Vagina (tissue), 2 donors: ENCODE data around the gene SLC7A8. TPM values are rescaled to one million over a fixed set of nuclear protein-coding genes. Genes with fewer than 3 reads are reported as not detected.

Experiments
- DNase-seq, 2 donors: peaks; one replicate each; pipeline ENCODE4 v3.0.0-alpha.2; 2017; ENCODE audit errors: extremely low spot score in 2 of 2
- H3K27ac ChIP-seq: fragments of 200-600 bp; sonication (generic); one replicate; pipeline ENCODE4 v1.5.1; 2019
- H3K27me3 ChIP-seq: fragments of 200-600 bp; sonication (generic); one replicate; pipeline ENCODE4 v1.5.1; 2019
- H3K36me3 ChIP-seq, 2 donors: fragments of 200-600 bp; sonication (generic); one replicate each; pipeline ENCODE4 v1.5.1; 2017 to 2019
- H3K4me1 ChIP-seq: fragments of 200-600 bp; sonication (generic); one replicate; pipeline ENCODE4 v1.5.1; 2019
- H3K4me3 ChIP-seq, 2 donors: fragments of 200-600 bp; sonication (generic); 1 replicate in 1 of 2; 2 replicates in 1 of 2; pipeline ENCODE4 v1.5.1; 2016 to 2019
- H3K9me3 ChIP-seq: fragments of 200-600 bp; sonication (generic); one replicate; pipeline ENCODE4 v1.5.1; 2019
- POLR2A ChIP-seq, 2 donors: fragments of 450-650 bp; IDR thresholded peaks; one replicate each; pipeline ENCODE4 v1.6.1; 2017; ENCODE audit warnings: antibody characterized with exemption in 2 of 2, mild to moderate bottlenecking in 2 of 2, moderate library complexity in 2 of 2
- POLR2AphosphoS5 ChIP-seq, 2 donors: sonication (generic); formaldehyde crosslinking; IDR thresholded peaks; one replicate each; pipeline ENCODE4 v1.9.0; 2017; ENCODE audit warnings: antibody characterized with exemption in 2 of 2, mild to moderate bottlenecking in 2 of 2, low read depth in 1 of 2; ENCODE audit not compliant: insufficient read depth in 1 of 2
- intact Hi-C: fragments of 100-400 bp; cut with DNase I; formaldehyde crosslinking; loops from one replicate; pipeline ENCODE4 v1.15.1; 2023
- total RNA-seq: library from RNA; depleted of rRNA; stranded (reverse); fragments of >200 nt; gene quantifications from one replicate; pipeline ENCODE4 v1.2.3, GENCODE V29; 2016
- TF ChIP-seq, protein P1 (sequence below), 3 experiments: fragments of 450-650 bp in 2 of 3; fragments of 200-600 bp in 1 of 3; sonication (generic) in 1 of 3; IDR thresholded peaks; one replicate each; pipeline ENCODE4 v1.5.1; 2017 to 2019; ENCODE audit warnings: antibody characterized with exemption in 3 of 3, mild to moderate bottlenecking in 2 of 3, moderate library complexity in 2 of 3

The SLC7A8 gene
- total RNA-seq, 1 donor from 2014 or later, result 68.5 TPM

GRCh38 chr14:23172096-23172495, 11.4 kb downstream of the SLC7A8 start:
- no peaks in the 10 kb centered on the region for H3K27me3 ChIP-seq
- intact Hi-C loops, result no loop called here
- H3K4me3 ChIP-seq, result no peak overlapping the region
- no peaks in the 10 kb centered on the region for H3K9me3 ChIP-seq
- H3K36me3 ChIP-seq, result no peaks in the 10 kb centered on the region
- DNase-seq, result no peak
- H3K4me1 ChIP-seq, result peaks cover 67% of the 10 kb centered on the region
- TF ChIP-seq, protein P1, sequence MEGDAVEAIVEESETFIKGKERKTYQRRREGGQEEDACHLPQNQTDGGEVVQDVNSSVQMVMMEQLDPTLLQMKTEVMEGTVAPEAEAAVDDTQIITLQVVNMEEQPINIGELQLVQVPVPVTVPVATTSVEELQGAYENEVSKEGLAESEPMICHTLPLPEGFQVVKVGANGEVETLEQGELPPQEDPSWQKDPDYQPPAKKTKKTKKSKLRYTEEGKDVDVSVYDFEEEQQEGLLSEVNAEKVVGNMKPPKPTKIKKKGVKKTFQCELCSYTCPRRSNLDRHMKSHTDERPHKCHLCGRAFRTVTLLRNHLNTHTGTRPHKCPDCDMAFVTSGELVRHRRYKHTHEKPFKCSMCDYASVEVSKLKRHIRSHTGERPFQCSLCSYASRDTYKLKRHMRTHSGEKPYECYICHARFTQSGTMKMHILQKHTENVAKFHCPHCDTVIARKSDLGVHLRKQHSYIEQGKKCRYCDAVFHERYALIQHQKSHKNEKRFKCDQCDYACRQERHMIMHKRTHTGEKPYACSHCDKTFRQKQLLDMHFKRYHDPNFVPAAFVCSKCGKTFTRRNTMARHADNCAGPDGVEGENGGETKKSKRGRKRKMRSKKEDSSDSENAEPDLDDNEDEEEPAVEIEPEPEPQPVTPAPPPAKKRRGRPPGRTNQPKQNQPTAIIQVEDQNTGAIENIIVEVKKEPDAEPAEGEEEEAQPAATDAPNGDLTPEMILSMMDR (IDR thresholded peaks at IDR 0.05), result no peak
- TF ChIP-seq POLR2A (IDR thresholded peaks at IDR 0.05) (no peak), POLR2AphosphoS5 (IDR thresholded peaks at IDR 0.05; ENCODE audit: insufficient read depth in 1 of 2, low read depth in 1 of 2) (no peak)
- H3K27ac ChIP-seq, result peak overlapping the region; percentile 71

GRCh38 chr14:23171222-23171975, 12.1 kb downstream of the SLC7A8 start:
- TF ChIP-seq POLR2AphosphoS5 (IDR thresholded peaks at IDR 0.05; ENCODE audit: insufficient read depth in 1 of 2, low read depth in 1 of 2) (peak in 1 of 2 donors; percentile 69), POLR2A (IDR thresholded peaks at IDR 0.05) (no peak)
- peak overlapping the region; percentile 71 for H3K27ac ChIP-seq
- no peaks in the 10 kb centered on the region for H3K9me3 ChIP-seq
- peaks cover 70% of the 10 kb centered on the region for H3K4me1 ChIP-seq
- DNase-seq, result no peak
- no peaks in the 10 kb centered on the region for H3K27me3 ChIP-seq
- intact Hi-C loops, result no loop called here
- H3K36me3 ChIP-seq, result no peaks in the 10 kb centered on the region
- H3K4me3 ChIP-seq, result no peak overlapping the region

DNA sequence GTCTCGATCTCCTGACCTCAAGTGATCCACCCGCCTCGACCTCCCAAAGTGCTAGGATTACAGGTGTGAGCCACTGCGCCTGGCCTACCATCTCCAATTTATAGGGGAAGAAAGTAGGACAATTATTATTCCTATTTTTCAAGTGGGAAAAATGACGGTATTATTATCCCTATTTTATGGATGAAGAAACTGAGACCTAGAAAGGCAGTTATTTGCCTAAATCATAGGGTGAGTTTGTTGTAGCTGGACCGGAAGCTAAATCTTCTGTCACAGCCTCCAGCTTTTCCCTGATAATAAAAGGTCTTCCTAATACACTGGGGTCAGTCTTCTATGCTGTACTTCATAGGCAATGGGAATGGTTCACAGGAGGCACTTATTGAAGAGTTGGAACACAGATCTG, 13.8 kb downstream of the SLC7A8 start:
- intact Hi-C loops, result no loop called here
- DNase-seq, result no peak
- H3K36me3 ChIP-seq, result peaks cover 0 to 8% of the 10 kb centered on the region in 2 donors
- no peaks in the 10 kb centered on the region for H3K9me3 ChIP-seq
- peaks cover 56% of the 10 kb centered on the region for H3K4me1 ChIP-seq
- no peak overlapping the region for H3K27ac ChIP-seq
- H3K4me3 ChIP-seq, result no peak overlapping the region
- H3K27me3 ChIP-seq, result no peaks in the 10 kb centered on the region
- TF ChIP-seq, protein P1 (IDR thresholded peaks at IDR 0.05), result no peak
- TF ChIP-seq POLR2A (IDR thresholded peaks at IDR 0.05) (no peak), POLR2AphosphoS5 (IDR thresholded peaks at IDR 0.05; ENCODE audit: insufficient read depth in 1 of 2, low read depth in 1 of 2) (no peak)

- Histone ChIP-seq H3K9me3 (no peaks in the 10 kb centered on the region), H3K27me3 (no peaks in the 10 kb centered on the region), H3K27ac (peak overlapping the region; percentile 59), H3K4me3 (no peak overlapping the region), H3K4me1 (peaks cover 42% of the 10 kb centered on the region), H3K36me3 (peaks cover 0 to 8% of the 10 kb centered on the region in 2 donors)
- intact Hi-C loops, result no loop called here
- TF ChIP-seq POLR2AphosphoS5 (IDR thresholded peaks at IDR 0.05; ENCODE audit: insufficient read depth in 1 of 2, low read depth in 1 of 2) (no peak), POLR2A (IDR thresholded peaks at IDR 0.05) (no peak)
- no peak for DNase-seq
Measured at GRCh38 chr14:23168246-23168645, 15.2 kb downstream of the SLC7A8 start.

- DNase-seq, result no peak
- intact Hi-C loops, result no loop called here
- Histone ChIP-seq H3K4me3 (no peak overlapping the region), H3K9me3 (no peaks in the 10 kb centered on the region), H3K4me1 (peaks cover 35% of the 10 kb centered on the region), H3K27me3 (no peaks in the 10 kb centered on the region), H3K36me3 (peaks cover 0 to 8% of the 10 kb centered on the region in 2 donors), H3K27ac (no peak overlapping the region)
- no peak for TF ChIP-seq POLR2A (IDR thresholded peaks at IDR 0.05)
- TF ChIP-seq, protein P1 (IDR thresholded peaks at IDR 0.05), result no peak
Measured at GRCh38 chr14:23167116-23167847, 16.2 kb downstream of the SLC7A8 start.

DNA sequence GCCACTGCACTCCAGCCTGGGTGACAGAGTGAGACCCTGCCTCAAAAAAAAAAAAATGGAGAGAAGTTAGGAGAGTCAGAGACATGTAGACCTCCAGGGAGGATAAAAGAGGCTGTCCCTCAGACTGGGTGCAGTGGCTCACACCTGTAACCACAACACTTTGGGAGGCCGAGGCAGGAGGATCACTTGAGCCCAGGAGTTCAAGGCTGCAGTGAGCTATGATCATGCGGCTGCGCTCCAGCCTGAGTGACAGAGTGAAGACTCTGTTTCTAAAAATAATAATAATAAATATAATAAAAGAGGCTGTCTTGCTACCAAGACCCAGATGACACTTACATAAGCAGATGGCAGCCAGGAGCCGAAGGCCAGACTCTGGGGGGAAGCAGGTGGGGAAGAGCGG, 18.5 kb downstream of the SLC7A8 start:
- H3K36me3 ChIP-seq, result peaks cover 0 to 8% of the 10 kb centered on the region in 2 donors
- no peaks in the 10 kb centered on the region for H3K27me3 ChIP-seq
- TF ChIP-seq POLR2A (IDR thresholded peaks at IDR 0.05) (no peak), POLR2AphosphoS5 (IDR thresholded peaks at IDR 0.05; ENCODE audit: insufficient read depth in 1 of 2, low read depth in 1 of 2) (no peak)
- TF ChIP-seq, protein P1 (IDR thresholded peaks at IDR 0.05), result no peak
- intact Hi-C loops, result no loop called here
- no peak overlapping the region for H3K4me3 ChIP-seq
- peaks cover 34% of the 10 kb centered on the region for H3K4me1 ChIP-seq
- DNase-seq, result no peak
- no peak overlapping the region for H3K27ac ChIP-seq
- H3K9me3 ChIP-seq, result no peaks in the 10 kb centered on the region
